HG03045 (cell line): ENCODE data around the gene MON1B.
A peak's percentile ranks its signal among the peaks of the same experiment; 100 is the strongest.

Experiments used
- ATAC-seq: cut with Tn5 transposase; IDR thresholded peaks from one replicate; pipeline ENCODE4 v1.9.1; 2021; ENCODE audit warnings: mild to moderate bottlenecking, moderate library complexity; ENCODE audit not compliant: unreplicated experiment

MON1B gene

DNA sequence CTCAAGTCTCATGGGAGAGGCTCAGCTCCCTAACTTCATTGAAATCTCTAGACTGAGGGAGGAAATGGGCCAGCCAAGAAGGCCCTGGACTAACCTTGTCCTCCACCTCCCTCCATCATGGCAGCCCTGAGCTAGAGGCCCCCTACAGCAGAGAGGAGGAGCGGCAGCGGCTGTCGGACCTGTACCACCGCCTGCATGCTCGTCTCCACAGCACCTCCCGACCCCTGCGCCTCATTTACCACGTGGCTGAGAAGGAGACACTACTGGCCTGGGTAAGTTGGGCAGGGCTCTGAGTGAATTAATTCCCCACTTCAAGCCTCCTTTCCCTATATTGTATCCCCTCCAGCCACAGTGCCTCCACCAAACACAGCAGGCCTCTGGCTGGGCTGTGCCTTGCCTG lies 4.4 kb downstream of the MON1B start:
- ATAC-seq: no peak

DNA sequence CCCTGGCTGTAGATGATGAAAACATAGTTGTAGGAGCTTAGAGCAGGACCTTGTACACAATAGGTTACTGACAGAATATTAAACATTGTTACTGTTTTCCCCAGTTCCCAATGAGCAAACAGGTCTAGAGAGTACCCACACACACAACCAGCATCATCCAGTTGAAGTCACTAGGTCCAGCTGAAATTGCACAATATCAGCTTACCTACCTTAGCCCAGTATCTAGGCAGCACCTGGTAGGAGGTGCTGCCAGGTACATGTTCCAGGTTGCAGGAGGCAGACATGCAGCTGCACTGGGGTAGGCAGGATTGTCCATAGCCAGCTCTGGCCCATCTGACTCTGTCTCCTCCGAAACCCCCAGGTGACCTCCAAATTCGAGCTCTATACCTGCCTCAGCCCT lies 6.8 kb downstream of the MON1B start:
- ATAC-seq: no peak

DNA sequence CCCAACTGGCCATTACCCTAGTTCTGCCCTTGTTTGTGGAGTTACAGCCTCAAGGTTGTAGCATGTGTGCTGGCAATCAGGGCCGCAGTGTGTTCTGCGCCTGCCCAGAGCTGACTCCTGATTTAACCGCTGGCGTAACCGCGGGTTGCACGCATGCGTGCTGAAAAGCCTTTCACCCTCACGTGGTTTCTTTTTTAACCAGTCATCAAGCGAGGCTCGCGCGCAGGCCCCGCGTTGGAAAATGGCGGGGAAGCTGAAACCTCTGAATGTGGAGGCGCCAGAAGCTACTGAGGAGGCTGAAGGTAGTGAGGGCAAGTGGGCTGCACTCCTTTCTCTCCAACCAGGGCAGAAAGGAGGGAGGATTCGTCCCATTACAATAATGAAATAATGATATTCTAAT lies 8.2 kb downstream of the MON1B start, which contains the start of gene SYCE1L:
TSS of gene SYCE1L (plus strand) at position 198 of the 400 bp plus-strand sequence. CDS start at position 242, 44 bp downstream.
- ATAC-seq: no peak

DNA sequence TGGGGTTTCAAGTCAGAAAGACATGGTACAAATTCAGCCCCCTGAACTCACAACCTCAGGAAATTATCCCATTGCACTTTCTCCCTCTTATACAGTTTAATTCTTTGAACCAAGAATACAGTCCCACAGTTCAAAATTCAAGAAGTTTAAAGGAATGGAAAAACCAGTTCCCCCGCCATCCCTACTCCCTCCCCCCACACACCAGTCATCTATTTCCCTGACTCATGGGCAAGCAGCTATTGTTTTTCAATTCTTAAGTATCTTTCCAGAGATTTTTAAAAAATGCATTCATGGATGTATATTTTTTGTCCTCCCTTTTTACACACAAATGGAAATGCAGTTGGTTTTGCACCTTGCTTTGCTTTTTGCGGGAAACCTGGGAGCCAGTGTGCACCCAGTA lies 15.5 kb downstream of the MON1B start:
- no peak for ATAC-seq

DNA sequence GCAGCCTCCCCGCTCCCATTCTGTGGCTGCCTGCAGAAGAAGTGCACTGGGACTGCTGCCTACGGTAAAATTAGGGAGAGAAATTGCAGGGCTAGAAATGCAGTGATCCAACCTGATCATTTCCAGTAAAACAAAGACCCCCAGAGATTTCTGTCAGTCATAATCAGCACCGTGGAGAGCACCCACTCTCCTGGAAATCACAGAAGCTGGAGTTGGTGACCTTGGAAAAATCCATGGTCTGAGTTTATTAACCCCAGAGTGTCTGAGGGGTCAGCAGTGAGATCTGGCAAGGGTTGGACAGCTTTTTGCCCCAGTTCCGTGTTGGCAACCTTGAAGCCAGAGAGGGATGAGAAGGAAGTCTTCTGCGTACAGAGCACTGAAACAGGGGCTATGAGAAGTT lies 16.0 kb downstream of the MON1B start:
- ATAC-seq: no peak

DNA sequence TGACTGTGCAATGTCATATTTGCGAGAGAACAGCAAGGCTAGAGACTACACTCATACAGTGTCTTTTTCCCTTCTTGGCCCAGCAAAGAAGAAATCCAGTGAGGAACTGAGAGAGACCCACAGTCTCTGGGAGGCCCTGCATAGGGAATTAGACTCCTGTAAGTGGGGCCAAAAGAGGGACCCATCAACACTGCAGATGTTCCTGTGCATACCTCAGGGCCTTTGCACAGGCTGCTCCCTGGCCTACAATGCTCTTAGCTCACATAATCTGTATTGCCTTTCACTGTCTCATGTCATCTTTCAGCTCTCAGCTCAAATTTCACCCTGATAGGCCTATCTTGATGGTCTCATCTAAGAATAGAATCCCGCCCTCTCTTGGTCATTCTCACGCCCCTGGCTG lies 17.4 kb downstream of the MON1B start:
- no peak for ATAC-seq

DNA sequence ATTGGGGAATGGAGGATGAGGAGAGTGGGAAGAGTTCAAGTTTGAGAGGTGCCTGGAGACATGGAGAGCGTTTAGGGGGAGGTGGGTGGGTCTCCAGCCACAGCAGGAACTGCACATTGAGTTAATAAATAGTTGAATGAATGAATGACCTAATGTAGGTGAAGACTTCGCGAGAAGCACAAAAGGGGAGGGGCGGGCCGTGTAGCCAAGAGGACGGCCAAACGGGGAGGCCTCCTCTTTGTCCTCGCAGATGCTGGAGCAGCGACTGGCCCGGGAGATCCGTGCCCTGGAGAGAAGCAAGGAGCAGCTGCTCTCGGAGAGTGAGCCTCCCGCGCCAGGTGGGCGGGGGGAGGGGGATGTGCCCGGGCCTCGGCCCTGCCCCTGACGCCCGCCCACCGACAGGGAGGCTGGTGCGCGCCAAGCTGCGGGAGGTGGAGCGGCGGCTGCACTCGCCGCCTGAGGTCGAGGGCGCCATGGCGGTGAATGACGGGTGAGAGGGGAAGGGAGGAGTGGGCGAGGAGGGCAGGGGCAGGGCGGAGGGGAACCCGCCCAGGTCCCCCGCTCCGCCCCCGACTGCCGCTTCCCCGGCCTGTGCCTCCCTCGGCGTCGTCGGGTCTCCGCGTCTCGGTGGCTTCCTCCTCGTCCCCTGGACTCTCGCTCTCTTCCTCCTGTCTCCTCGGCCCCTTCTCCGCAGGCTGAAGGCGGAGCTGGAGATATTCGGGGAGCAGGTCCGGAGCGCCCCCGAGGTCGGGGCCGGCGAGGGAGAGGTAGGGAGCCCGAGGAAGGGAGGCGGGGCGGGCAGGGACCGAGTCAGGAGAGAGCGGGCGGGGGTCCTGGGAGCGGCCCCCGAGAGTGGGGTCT lies 21.1 kb downstream of the MON1B start:
- ATAC-seq: peak; percentile 75

DNA sequence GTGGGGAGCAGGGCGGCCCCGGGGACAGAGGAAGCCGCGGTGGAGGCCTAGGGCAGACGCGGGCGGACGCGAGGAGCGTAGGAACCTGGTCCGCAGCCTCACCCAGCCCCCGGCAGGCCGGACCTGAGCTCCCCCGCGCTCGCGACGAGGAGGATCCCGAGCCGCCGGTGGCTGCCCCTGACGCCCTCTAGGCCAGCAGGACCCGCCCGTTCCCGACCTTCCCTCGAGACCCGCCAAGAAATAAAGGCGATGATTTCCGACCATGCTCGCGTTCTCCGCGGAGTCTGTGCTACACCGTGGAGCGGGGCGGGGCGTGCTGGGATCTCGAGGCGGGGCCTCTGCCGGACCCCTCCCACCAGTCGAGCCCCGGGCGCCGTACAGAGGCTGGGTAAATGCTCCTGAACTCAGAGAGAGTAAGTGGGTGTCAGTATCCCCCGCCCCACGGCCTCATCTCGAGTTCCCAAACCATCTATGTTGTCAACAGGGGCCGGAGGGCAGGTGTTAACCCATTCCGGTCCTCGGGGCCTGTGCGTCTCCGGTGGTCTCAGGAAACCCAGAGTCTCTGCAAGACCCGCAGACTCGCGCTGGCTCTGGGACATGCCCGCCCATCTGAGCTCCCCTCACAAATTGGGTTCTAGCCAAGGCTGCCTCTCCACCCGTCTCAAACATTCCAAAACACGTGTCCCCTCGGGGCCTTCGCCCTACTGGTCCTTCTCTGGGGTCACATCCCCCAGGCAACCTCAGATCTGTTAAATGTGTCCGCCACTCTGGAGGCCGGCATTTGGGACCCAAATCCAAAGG lies 22.0 kb downstream of the MON1B start:
- ATAC-seq: peak; percentile 79

DNA sequence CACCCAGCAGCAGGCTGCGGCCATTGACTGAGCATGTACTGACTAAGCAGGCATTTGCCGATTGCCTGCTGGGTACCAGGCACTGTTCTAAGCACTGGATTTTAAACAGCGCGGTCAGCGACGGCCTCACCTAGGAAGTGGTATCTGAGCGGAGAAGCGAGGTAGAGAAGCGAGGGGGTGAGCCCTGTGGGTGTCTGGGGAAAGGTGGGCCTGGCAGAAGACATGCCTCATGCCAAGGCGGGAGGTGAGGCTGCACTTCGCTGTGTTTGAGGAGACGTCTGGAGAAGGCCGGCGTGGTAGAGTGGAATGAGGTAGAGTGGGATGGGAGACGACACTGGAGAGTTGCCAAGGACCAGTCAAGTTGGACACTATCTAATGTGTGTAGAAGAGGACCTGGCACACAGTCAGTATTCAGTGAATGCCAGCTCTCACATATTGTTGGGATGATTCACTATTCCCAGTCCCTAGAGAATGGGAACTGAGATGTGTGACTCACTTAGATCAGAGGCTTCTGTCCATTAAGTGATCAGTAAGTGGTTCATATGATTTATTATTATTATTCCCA lies 22.6 kb downstream of the MON1B start:
- ATAC-seq: no peak

DNA sequence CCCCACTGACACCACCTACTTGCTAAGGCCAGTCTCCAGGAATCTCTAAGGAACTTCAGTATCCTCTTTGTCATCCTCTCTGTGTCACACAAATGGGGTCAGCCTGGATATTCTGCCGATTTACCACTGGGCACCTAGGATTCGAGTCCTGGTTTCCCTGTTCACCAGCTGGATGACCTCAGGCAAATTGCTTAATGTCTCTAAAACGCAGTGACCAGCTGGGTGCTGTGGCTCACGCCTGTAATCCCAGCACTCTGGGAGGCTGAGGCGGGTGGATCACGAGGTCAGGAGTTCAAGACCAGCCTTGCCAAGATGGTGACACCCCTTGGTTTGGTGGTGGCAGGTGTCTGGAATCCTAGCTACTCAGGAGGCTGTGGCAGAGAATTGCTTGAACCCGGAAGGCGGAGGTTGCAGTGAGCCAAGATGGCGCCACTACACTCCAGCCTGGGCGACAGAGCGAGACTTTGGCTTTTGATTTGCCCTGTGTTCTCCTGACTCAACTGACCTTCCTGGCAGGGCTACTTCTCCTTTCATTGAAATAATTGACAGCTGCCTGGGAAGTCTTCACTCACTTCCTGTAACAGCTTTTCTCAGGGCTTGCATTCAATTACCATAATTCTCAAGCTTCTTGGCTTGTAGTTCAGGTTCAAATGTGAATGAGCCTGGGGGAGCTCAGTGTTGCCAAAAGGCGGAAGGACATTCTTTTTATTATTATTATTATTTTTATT lies 23.6 kb downstream of the MON1B start:
- ATAC-seq: no peak

DNA sequence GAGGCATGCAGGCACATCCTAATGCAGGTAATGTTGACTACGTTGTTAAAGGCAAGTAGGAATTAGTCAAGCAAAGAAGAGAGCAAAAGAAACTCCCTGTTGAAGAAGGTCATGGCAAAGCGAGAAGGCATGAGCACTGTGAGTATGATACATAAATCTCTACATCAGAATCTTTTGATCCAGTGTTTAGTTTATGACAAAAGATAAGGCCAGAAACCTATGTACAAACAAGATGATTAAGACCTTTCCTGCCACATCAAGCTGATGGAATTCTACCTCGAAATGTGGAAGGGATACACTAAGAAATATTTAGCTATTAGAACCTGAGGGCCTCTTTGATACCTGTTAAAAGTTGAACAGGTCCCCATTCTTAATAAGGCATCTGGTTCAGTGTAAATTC lies 28.4 kb downstream of the MON1B start:
- no peak for ATAC-seq

DNA sequence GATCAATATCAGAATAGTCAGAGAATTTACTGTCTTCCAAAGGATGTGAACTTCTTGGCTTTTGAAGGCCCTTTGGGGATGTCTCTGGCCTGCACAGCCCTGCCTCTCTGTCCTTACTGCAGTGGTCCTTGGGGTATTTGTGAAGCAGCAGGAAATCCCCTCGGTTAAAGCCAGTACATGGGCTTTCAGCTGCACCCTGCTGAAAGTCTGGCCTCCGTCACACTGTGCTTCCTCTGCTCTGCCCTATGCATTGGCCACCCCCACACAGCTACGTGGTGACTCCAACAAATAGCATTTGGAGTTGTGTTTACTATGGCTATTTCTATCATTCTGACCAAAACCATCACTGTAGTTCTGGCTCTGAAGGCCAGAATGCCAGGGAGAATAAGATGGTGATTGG lies 29.4 kb downstream of the MON1B start:
- ATAC-seq: no peak

DNA sequence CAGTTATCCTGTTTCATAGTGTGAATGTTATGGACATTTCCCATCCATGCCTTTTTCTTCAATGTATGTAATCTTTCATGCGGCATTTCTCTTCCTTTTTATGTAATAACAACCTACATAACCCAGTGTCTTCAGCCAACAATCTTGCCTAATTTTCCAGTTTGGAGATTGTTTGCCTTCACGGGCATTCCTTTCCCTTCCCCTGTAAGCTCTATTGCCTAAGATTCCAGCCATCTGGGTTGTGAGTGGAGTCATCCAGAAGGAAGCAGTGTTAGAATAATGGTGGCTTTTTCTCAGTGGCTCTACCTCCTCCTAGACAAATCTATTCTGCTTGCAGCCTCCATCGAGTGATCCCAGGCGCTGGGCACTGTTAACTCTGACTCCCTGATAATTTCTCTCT lies 30.5 kb downstream of the MON1B start:
- no peak for ATAC-seq

DNA sequence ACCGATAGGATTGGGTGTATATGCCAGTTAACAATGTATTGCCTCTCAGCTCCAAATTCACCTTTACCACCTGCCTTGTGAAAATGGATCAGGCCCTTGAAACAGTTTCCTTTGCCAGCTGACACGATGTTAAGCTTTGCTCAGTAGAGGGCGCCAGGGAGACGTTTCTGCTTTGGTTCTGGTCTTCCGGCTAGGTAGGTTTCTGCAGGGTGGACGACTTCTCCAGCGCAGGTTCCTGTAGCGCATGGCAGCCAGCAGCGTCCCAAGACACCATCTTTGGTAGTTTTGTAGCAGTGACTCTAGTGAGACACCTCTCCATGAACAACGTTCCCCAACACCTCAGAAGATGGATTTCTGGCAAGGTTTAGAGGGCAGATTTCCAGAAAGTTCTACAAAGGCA lies 32.2 kb downstream of the MON1B start:
- no peak for ATAC-seq

DNA sequence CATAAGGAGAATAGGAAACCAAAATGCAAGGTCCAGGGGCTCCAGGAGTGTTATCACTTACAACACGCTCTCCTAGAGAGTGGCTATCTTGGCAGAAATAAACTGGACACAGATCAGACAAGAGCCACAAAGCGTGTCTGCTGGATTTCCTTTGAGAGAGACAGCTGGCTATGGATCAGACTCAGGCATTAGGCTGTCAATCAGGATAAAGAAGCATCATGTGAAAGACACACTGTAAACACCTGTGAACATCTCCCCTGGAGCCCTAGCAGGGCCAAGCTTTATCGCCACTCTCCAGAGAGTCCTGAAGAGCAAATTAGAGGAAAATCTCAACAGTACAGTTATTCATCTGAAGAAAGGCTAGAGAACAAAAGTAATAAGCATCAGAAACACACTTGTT lies 34.2 kb downstream of the MON1B start:
- no peak for ATAC-seq

DNA sequence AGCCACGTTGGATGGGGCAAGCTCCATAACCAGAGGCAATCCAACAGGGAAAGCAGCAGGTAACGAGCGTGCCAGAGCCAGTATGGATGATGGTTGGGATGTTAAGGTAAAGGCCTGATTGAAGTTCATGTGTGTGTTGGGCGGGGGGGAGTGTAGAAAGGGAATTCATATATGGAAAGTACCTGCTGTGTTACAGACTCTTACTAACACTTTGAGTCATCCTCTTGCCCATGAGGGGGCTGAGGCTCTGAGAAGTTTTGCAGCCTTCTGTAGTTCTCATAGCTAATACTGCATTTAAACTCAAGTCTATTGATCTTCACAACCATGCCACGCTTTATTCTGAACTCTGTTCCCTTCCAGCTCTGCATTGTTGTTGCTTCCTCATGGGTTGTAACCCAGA lies 36.8 kb downstream of the MON1B start:
- peak; percentile 80 for ATAC-seq

DNA sequence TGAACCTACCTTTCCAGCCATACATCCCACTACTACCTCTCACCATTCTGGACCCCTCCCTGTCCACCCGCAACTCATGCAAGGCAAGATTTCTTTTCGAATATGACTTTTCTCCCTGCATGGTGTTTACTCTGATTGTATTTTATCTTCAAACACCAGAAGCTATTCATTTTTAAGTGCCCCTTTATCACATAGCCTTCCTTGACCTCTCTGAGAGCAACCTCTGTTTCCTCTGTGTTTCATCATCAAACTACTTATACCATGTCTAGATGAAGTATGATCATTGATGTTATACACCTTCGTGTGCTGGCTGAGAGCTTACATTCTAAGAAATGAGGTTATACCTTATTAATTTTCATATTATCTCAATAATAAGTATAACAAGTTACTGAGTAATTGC lies 40.1 kb downstream of the MON1B start:
- no peak for ATAC-seq

DNA sequence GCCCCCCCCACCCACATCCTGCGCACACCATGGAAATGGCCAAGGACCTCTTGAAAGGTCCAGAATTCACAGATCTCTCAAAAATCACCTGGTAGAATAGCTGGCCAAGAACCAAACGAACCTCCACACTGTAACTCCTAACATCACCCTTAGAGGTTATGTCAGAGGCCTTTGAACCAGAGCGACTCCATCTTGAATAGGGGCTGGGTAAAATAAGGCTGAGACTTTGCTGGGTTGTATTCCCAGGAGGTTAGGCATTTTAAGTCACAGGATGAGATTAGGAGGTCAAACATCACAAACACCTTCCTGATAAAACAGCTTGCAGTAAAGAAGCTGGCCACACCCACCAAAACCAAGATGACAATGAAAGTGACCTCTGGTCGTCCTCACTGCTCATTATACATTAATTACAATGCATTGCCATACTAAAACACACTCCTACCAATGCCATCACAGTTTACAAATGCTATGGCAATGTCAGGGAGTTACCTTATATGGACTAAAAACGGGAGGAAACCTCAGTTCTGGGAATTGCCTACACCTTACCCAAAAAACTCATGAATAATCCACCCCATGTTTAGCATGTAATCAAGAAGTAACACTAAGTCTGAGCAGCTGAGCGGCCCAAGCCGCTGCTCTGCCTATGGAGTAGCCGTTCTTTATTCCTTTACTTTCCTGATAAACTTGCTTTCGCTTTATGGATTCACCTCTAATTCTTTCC lies 43.0 kb downstream of the MON1B start:
- ATAC-seq: no peak

DNA sequence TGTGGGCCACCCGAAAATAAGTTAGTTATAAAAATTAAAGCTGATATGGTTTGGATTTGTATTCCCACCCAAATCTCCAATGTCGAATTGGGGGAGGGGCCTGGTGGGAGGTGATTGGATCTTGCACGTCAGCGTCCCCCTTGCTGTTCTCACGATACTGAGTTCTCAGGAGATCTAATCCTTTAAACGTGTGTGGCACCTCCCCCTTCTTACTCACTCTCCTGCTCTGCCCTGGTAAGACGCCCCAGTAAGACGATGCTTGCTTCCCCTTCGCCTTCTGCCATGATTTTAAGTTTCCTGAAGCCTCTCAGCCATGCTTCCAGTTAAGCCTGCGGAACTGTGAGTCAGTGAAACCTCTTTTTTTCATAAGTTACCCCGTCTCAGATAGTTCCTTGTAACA lies 43.6 kb downstream of the MON1B start:
- ATAC-seq: no peak

DNA sequence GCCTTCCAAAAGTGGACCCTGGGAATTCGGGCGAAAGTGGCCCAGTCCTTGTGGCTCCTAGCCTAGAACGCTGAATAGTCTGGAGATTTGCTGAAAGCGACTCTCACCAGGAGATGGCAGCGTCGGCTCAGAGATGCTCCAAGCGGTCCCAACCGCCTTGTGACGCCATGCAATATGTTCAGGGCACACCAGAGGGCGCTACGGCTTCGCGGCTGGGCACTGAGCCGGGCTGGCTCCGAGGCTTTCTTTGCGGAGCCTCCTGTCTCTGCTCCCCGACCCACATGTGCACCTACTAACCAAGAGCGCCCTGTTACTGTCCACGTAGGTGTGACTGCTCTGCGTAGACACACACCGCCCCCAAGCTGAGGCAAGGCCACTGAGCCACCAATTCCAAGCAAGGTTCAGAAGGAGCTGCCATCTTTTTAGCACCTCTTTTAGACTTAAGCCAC lies 45.1 kb downstream of the MON1B start:
- ATAC-seq: peak; percentile 98
